Esophagus squamous epithelium (tissue), 4 donors: ENCODE data around the gene PHF21B.

Source experiments
- CTCF ChIP-seq, 6 experiments: fragments of 450-650 bp in 4 of 6; fragments of 200-600 bp in 2 of 6; sonication (generic) in 2 of 6; IDR thresholded peaks; one replicate each; pipeline ENCODE4 v1.5.1; 2016 to 2019; ENCODE audit warnings: antibody characterized with exemption in 6 of 6, mild to moderate bottlenecking in 4 of 6, moderate library complexity in 4 of 6
- POLR2A ChIP-seq, 4 donors: fragments of 450-650 bp; IDR thresholded peaks; one replicate each; pipeline ENCODE4 v1.6.1; 2017; ENCODE audit warnings: antibody characterized with exemption in 4 of 4, mild to moderate bottlenecking in 4 of 4, moderate library complexity in 3 of 4

GRCh38 chr22:45010532-45010900 lies 711 bp upstream of the PHF21B start:
- TF ChIP-seq CTCF (IDR thresholded peaks at IDR 0.05): no peak
- TF ChIP-seq POLR2A (IDR thresholded peaks at IDR 0.05): no peak
